ENCODE measurements around the gene DENND4B.

DNA sequence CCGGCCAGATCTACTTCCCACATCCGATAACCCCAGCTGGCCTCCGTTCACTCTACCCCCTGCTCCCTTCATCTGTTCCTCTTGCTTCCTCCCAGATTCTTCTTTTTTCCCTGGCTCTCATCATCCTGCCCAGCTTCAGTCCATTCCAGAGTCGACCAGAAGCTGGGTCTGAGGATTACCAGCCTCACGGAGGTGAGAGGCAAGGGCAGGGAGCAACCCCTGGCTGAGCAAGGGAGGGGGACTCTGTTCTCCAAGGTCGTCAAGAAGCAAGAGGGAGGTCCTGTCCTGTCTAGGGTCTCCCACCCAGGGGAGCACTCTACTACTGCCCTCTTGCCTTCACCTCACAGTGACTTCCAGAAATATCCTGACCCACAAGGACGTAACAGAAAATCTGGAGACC lies 27.0 kb upstream of the DENND4B start:
- TF ChIP-seq, protein P1, sequence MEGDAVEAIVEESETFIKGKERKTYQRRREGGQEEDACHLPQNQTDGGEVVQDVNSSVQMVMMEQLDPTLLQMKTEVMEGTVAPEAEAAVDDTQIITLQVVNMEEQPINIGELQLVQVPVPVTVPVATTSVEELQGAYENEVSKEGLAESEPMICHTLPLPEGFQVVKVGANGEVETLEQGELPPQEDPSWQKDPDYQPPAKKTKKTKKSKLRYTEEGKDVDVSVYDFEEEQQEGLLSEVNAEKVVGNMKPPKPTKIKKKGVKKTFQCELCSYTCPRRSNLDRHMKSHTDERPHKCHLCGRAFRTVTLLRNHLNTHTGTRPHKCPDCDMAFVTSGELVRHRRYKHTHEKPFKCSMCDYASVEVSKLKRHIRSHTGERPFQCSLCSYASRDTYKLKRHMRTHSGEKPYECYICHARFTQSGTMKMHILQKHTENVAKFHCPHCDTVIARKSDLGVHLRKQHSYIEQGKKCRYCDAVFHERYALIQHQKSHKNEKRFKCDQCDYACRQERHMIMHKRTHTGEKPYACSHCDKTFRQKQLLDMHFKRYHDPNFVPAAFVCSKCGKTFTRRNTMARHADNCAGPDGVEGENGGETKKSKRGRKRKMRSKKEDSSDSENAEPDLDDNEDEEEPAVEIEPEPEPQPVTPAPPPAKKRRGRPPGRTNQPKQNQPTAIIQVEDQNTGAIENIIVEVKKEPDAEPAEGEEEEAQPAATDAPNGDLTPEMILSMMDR (IDR thresholded peaks at IDR 0.05; ENCODE audit: insufficient read depth, low read length, poor library complexity, severe bottlenecking) = no peak
- TF ChIP-seq EZH2phosphoT487 (conservative IDR thresholded peaks at IDR 0.05; ENCODE audit: low read length) = no peak

Data from SU-DHL-6 (cell line).